ENCODE measurements around the gene AGAP1.

DNA sequence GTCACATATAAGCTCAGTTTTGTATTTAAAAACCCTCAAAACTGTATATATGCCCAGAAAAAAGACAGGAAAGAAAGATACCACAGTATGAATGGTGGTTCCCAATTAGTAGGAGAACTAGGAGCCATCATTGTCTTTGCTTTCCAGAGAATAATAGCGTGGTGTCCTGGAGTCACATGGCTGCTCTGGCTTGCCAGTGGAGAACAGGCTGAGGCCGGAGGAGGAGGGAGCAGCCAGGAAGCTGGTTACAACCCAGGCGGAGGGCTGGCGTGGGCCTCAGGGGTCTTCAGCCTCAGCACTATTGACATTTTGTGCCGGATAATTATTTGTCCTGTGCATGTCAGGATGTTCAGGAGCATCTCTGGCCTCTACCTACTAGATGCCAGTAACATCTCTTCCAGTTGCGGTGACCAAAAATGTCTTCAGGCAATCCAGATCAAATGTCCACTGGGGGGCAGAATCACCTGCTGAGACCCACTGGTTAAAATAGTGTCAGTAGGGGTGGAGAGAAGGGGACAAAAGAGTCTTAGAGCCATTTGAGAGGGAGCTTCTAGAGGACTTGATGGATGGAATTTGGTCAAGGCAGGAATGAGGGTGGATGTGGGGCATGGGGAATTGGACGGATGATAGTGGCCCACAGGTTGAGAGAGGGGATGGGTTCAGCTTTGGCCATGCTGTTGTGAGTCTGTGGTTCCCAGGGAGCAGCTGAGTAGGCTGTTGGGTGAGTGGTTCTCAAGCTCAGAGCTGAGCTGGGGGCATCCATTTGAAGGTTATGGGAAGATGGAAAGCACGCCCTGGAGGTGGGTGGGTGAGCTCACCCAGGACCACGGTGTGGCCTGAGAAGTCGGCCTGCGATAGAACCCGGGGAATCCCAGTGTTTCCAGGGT is 144.9 kb downstream of the AGAP1 start:
- TF ChIP-seq, protein P1, sequence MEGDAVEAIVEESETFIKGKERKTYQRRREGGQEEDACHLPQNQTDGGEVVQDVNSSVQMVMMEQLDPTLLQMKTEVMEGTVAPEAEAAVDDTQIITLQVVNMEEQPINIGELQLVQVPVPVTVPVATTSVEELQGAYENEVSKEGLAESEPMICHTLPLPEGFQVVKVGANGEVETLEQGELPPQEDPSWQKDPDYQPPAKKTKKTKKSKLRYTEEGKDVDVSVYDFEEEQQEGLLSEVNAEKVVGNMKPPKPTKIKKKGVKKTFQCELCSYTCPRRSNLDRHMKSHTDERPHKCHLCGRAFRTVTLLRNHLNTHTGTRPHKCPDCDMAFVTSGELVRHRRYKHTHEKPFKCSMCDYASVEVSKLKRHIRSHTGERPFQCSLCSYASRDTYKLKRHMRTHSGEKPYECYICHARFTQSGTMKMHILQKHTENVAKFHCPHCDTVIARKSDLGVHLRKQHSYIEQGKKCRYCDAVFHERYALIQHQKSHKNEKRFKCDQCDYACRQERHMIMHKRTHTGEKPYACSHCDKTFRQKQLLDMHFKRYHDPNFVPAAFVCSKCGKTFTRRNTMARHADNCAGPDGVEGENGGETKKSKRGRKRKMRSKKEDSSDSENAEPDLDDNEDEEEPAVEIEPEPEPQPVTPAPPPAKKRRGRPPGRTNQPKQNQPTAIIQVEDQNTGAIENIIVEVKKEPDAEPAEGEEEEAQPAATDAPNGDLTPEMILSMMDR (conservative IDR thresholded peaks at IDR 0.05; ENCODE audit: low read length), result peak; percentile 60
- no peak for TF ChIP-seq EZH2phosphoT487 (IDR thresholded peaks at IDR 0.05; ENCODE audit: borderline replicate concordance, low read depth, low read length)

Data from OCI-LY7 (cell line).